T-helper 1 cell (primary cell): ENCODE measurements around the gene ITIH3.

ENCODE experiments used
- DNase-seq, 5 donors: peaks; one replicate each; pipeline ENCODE4 v3.0.0-alpha.2; 2012 to 2020

ITIH3 gene

GRCh38 chr3:52845157-52845556 is 50.6 kb downstream of the ITIH3 start:
- no peak for DNase-seq

- no peak for DNase-seq
Observed at GRCh38 chr3:52845691-52846431, 51.3 kb downstream of the ITIH3 start.

- no peak for DNase-seq
Observed at GRCh38 chr3:52846432-52846965, 51.9 kb downstream of the ITIH3 start.

- DNase-seq: no peak
Observed at GRCh38 chr3:52847241-52847640, 52.6 kb downstream of the ITIH3 start.

DNA sequence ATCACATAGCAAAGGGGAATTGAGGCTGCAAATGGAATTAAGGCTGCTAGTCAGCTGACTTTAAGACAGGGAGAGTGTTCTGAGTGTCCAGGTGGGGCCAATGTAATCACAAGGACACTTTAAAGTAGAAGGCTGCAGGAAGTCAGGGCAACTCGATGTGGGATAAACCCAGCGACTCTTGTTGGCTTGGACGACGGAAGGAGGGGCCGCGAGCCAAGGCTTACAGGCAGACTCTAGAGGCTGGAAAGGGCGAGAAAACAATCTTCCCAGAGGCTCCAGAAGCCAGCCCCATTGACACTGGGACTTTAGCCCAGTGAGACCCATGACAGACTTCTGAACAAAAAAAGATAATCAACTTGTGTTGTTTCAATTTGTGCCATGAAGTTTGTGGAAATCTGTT is 53.1 kb downstream of the ITIH3 start:
- DNase-seq: no peak

DNA sequence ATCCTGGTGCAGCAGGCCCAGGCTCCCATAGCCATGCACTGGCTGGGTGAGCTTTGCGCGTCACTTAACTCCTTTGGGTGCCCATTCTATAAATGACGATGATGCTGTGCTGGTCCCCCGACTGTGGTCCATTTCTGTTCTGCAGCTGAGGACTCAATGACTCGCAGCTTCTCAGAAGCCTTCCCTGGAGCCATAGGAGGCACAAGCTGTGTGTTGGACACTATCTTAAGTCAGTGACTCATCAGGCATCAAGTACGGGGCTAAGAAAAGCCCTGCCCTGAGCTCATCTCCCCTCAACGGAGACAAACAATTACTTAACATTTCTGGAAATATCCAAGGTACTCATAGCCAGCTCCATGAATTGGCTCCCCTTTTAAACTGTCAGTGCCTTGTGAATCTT is 54.0 kb downstream of the ITIH3 start:
- DNase-seq: no peak

GRCh38 chr3:52849656-52850055 is 55.1 kb downstream of the ITIH3 start:
- DNase-seq: no peak

- peak in 1 of 5 donors; percentile 27 for DNase-seq
Observed at GRCh38 chr3:52851348-52851747, 56.8 kb downstream of the ITIH3 start.

GRCh38 chr3:52852419-52852818 is 57.8 kb downstream of the ITIH3 start:
- no peak for DNase-seq

DNA sequence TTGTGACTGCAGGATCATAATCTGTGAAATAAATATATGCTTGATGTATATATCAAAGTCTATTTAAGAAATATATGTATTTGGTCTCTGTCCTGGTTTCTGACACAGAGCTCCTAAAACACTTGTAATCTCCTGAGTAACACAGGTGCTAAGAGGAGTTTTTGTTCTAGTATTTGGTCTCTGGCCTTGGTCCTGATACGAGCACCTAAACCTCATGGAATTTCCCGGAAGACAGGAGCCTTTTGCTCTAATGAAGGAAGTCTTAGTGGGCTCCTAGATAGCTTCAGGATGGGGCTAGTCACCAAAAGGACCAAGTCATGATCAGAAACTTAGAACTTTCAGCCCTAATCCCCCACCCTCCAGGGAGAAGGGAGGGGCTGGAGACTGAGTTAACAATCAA is 59.4 kb downstream of the ITIH3 start:
- DNase-seq: no peak

- DNase-seq: no peak
Observed at GRCh38 chr3:52856666-52857065, 62.1 kb downstream of the ITIH3 start.

- no peak for DNase-seq
Observed at GRCh38 chr3:52857133-52857532, 62.5 kb downstream of the ITIH3 start.

GRCh38 chr3:52857864-52858263 is 63.3 kb downstream of the ITIH3 start:
- DNase-seq: no peak
